H9 (cell line): ENCODE results near the gene EIF3A. TPM values are rescaled to one million over a fixed set of nuclear protein-coding genes. Genes with fewer than 3 reads are reported as not detected.

Source experiments
- DNase-seq: peaks from one replicate; pipeline ENCODE4 v3.0.0-alpha.2; 2017
- H2AFZ ChIP-seq: one replicate; pipeline ENCODE4 v1.6.1; 2013; ENCODE audit warnings: mild to moderate bottlenecking, low read length, control low read depth, moderate library complexity
- H2AK5ac ChIP-seq: 2 replicates; pipeline ENCODE4 v1.6.1; 2013; ENCODE audit warnings: low read length, control low read depth, mixed read lengths; ENCODE audit not compliant: insufficient read length
- H2BK120ac ChIP-seq: one replicate; pipeline ENCODE4 v1.6.1; 2013; ENCODE audit warnings: low read depth, mild to moderate bottlenecking, low read length, control low read depth, inconsistent platforms; ENCODE audit not compliant: poor library complexity, severe bottlenecking
- H2BK12ac ChIP-seq: 2 replicates; pipeline ENCODE4 v1.6.1; 2013; ENCODE audit warnings: low read length, control low read depth, mixed read lengths, low read depth; ENCODE audit not compliant: insufficient read length
- H2BK15ac ChIP-seq: 2 replicates; pipeline ENCODE4 v1.6.1; 2013; ENCODE audit warnings: low read depth, low read length, control low read depth
- H2BK20ac ChIP-seq: one replicate; pipeline ENCODE4 v1.6.1; 2013; ENCODE audit warnings: low read depth, mild to moderate bottlenecking, low read length, control low read depth, inconsistent platforms; ENCODE audit not compliant: poor library complexity, severe bottlenecking
- H2BK5ac ChIP-seq: 2 replicates; pipeline ENCODE4 v1.6.1; 2013; ENCODE audit warnings: low read length, control low read depth, mixed read lengths; ENCODE audit not compliant: insufficient read length
- H3K14ac ChIP-seq: 2 replicates; pipeline ENCODE4 v1.6.1; 2013; ENCODE audit warnings: low read length, control low read depth; ENCODE audit not compliant: insufficient read depth
- H3K18ac ChIP-seq: 2 replicates; pipeline ENCODE4 v1.6.1; 2013; ENCODE audit warnings: low read depth, mild to moderate bottlenecking, mixed read lengths, low read length, control low read depth; ENCODE audit not compliant: insufficient read length
- H3K23ac ChIP-seq: 2 replicates; pipeline ENCODE4 v1.6.1; 2013; ENCODE audit warnings: low read length, control low read depth, mixed read lengths, low read depth; ENCODE audit not compliant: insufficient read length
- H3K23me2 ChIP-seq: 2 replicates; pipeline ENCODE4 v1.6.1; 2013; ENCODE audit warnings: low read depth, mild to moderate bottlenecking, mixed read lengths, low read length, control low read depth; ENCODE audit not compliant: insufficient read length, poor library complexity, severe bottlenecking
- H3K27ac ChIP-seq: 2 replicates; pipeline ENCODE4 v1.5.1; 2013; ENCODE audit warnings: low read length, control low read depth, mixed read lengths, low read depth; ENCODE audit not compliant: insufficient read length
- H3K27me3 ChIP-seq: 2 replicates; pipeline ENCODE4 v1.6.1; 2013; ENCODE audit warnings: low read length, control low read depth, inconsistent platforms; ENCODE audit not compliant: insufficient read depth
- H3K4ac ChIP-seq: 2 replicates; pipeline ENCODE4 v1.6.1; 2013; ENCODE audit warnings: low read depth, mild to moderate bottlenecking, control low read depth, inconsistent platforms, low read length, moderate library complexity
- H3K4me1 ChIP-seq: 2 replicates; pipeline ENCODE4 v1.6.1; 2013; ENCODE audit warnings: low read length, control low read depth, inconsistent platforms; ENCODE audit not compliant: insufficient read depth
- H3K4me2 ChIP-seq: 2 replicates; pipeline ENCODE4 v1.6.1; 2013; ENCODE audit warnings: low read length, control low read depth, mixed read lengths; ENCODE audit not compliant: insufficient read length, insufficient read depth
- H3K56ac ChIP-seq: 2 replicates; pipeline ENCODE4 v1.6.1; 2013; ENCODE audit warnings: low read depth, mild to moderate bottlenecking, mixed read lengths, low read length, control low read depth; ENCODE audit not compliant: insufficient read length
- H3K79me1 ChIP-seq: 2 replicates; pipeline ENCODE4 v1.6.1; 2013; ENCODE audit warnings: low read depth, mild to moderate bottlenecking, moderate library complexity, low read length, control low read depth, inconsistent platforms; ENCODE audit not compliant: insufficient read depth, poor library complexity, severe bottlenecking
- H3K79me2 ChIP-seq: 2 replicates; pipeline ENCODE4 v1.6.1; 2013; ENCODE audit warnings: low read length, control low read depth, inconsistent platforms; ENCODE audit not compliant: insufficient read depth
- H3K9ac ChIP-seq: 2 replicates; pipeline ENCODE4 v1.6.1; 2013; ENCODE audit warnings: low read length, control low read depth, mixed read lengths; ENCODE audit not compliant: insufficient read length; ENCODE audit errors: extremely low read depth
- H3K9me3 ChIP-seq: one replicate; pipeline ENCODE4 v1.6.1; 2013; ENCODE audit warnings: low read depth, low read length, inconsistent platforms; ENCODE audit not compliant: control insufficient read depth
- H3T11ph ChIP-seq: one replicate; pipeline ENCODE4 v1.6.1; 2013; ENCODE audit warnings: mild to moderate bottlenecking, low read length, control low read depth, inconsistent platforms
- H4K20me1 ChIP-seq: one replicate; pipeline ENCODE4 v1.6.1; 2013; ENCODE audit not compliant: control insufficient read depth, insufficient read length, insufficient read depth
- H4K5ac ChIP-seq: 2 replicates; pipeline ENCODE4 v1.6.1; 2013; ENCODE audit warnings: low read depth, mild to moderate bottlenecking, mixed read lengths, low read length, control low read depth; ENCODE audit not compliant: insufficient read length
- H4K8ac ChIP-seq: replicated peaks from 2 replicates; pipeline ENCODE4 v1.6.1; 2013; ENCODE audit warnings: low read length, control low read depth, mixed read lengths, low read depth; ENCODE audit not compliant: insufficient read length
- H4K91ac ChIP-seq: 2 replicates; pipeline ENCODE4 v1.6.1; 2013; ENCODE audit warnings: low read depth, mild to moderate bottlenecking, moderate library complexity, mixed read lengths, low read length, control low read depth; ENCODE audit not compliant: insufficient read length
- H3K27ac Mint-ChIP-seq, 3 experiments: 2 replicates in 2 of 3; 3 replicates in 1 of 3; pipeline ENCODE4 v1.8.0; 2020 to 2021; ENCODE audit warnings: mixed read lengths in 3 of 3, mild to moderate bottlenecking in 1 of 3, moderate library complexity in 1 of 3
- H3K27me3 Mint-ChIP-seq: 2 replicates; pipeline ENCODE4 v1.8.0; 2021; ENCODE audit warnings: low read depth, mild to moderate bottlenecking, moderate library complexity, mixed read lengths
- H3K36me3 Mint-ChIP-seq, 3 experiments: 2 replicates in 2 of 3; 3 replicates in 1 of 3; pipeline ENCODE4 v1.8.0; 2020 to 2021; ENCODE audit warnings: low read depth in 3 of 3, mixed read lengths in 3 of 3; ENCODE audit not compliant: insufficient read depth in 1 of 3
- H3K4me1 Mint-ChIP-seq, 2 experiments: 2 replicates each; pipeline ENCODE4 v1.8.0; 2020; ENCODE audit warnings: mixed read lengths in 2 of 2
- H3K4me3 Mint-ChIP-seq, 2 experiments: 2 replicates in 1 of 2; 3 replicates in 1 of 2; pipeline ENCODE4 v1.8.0; 2020 to 2021; ENCODE audit warnings: mild to moderate bottlenecking in 2 of 2, mixed read lengths in 2 of 2, moderate library complexity in 1 of 2
- H3K9me3 Mint-ChIP-seq, 2 experiments: 2 replicates in 1 of 2; 3 replicates in 1 of 2; pipeline ENCODE4 v1.8.0; 2020; ENCODE audit warnings: mild to moderate bottlenecking in 2 of 2, mixed read lengths in 2 of 2, moderate library complexity in 1 of 2
- CTCF ChIP-seq: fragments of 200-600 bp; sonication (generic); conservative IDR thresholded peaks from 3 replicates; pipeline ENCODE4 v1.8.0; 2021; ENCODE audit warnings: antibody characterized with exemption, mild to moderate bottlenecking
- WGBS: extraction: QIAGEN DNeasy Blood & Tissue Kit; methylation state at CpG from one replicate; pipeline ENCODE4 v1.1.7; 2013; ENCODE audit warnings: missing lambda C conversion rate, low lambda C conversion rate, mixed read lengths; ENCODE audit not compliant: insufficient read length; ENCODE audit errors: extremely low coverage; 5-methylcytosine and 5-hydroxymethylcytosine counted together
- total RNA-seq: library from RNA; stranded (reverse); gene quantifications from 2 replicates; pipeline ENCODE4 v1.2.1, GENCODE V29; 2021

Gene EIF3A
- total RNA-seq, 1 experiment from 2014 or later: 206 TPM

- no peaks in the 10 kb centered on the region for H3K9me3 Mint-ChIP-seq
- no peak overlapping the region for H2BK15ac ChIP-seq
- TF ChIP-seq CTCF: no peak
- no peak overlapping the region for H3K4me3 Mint-ChIP-seq
- no peak overlapping the region for H3K27ac ChIP-seq
- no peak overlapping the region for H4K91ac ChIP-seq
- no peak overlapping the region for H2AFZ ChIP-seq
- no peak overlapping the region for H2BK12ac ChIP-seq
- H3K27me3 Mint-ChIP-seq: no peaks in the 10 kb centered on the region
- H3T11ph ChIP-seq: no peak overlapping the region
- H3K79me1 ChIP-seq: no peaks in the 10 kb centered on the region
- no peaks in the 10 kb centered on the region for H4K20me1 ChIP-seq
- no peak overlapping the region for H2AK5ac ChIP-seq
- no peaks in the 10 kb centered on the region for H3K9me3 ChIP-seq
- H3K4me2 ChIP-seq: no peak overlapping the region
- H3K23me2 ChIP-seq: no peaks in the 10 kb centered on the region
- H3K27me3 ChIP-seq: no peaks in the 10 kb centered on the region
- H3K9ac ChIP-seq: no peak overlapping the region
- no peak overlapping the region for H3K23ac ChIP-seq
- H3K27ac Mint-ChIP-seq: peak overlapping the region in 1 of 3 experiments; percentile 41; a peak in 1 of 7 replicates
- H2BK120ac ChIP-seq: no peak overlapping the region
- peaks cover 0 to 3% of the 10 kb centered on the region in 2 experiments; a peak in 3 of 4 replicates for H3K4me1 Mint-ChIP-seq
- H3K18ac ChIP-seq: no peak overlapping the region
- H3K36me3 Mint-ChIP-seq: peaks cover 65 to 98% (median 97%) of the 10 kb centered on the region in 3 experiments; a peak in 6 of 7 replicates
- DNase-seq: no peak
- no peak overlapping the region for H2BK20ac ChIP-seq
- H3K14ac ChIP-seq: no peak overlapping the region
- no CpG with 5 or more reads among the region's 1 CpG for WGBS
- peaks cover 9% of the 10 kb centered on the region; the same call in 1 of the 2 replicates for H3K79me2 ChIP-seq
- no peak overlapping the region for H2BK5ac ChIP-seq
- H3K4ac ChIP-seq: no peak overlapping the region
- H4K8ac ChIP-seq: no peak overlapping the region
- no peak overlapping the region for H3K56ac ChIP-seq
- H3K4me1 ChIP-seq: no peaks in the 10 kb centered on the region
- H4K5ac ChIP-seq: no peak overlapping the region
Observed at GRCh38 chr10:119060107-119060506, 20.5 kb downstream of the EIF3A start.
